HG03558 (cell line): ENCODE data around the gene NRCAM.

Source experiments
- ATAC-seq: cut with Tn5 transposase; IDR thresholded peaks from one replicate; pipeline ENCODE4 v1.9.1; 2021; ENCODE audit warnings: moderate number of reproducible peaks; ENCODE audit not compliant: unreplicated experiment; ENCODE audit errors: extremely low read depth

The NRCAM gene

GRCh38 chr7:108427766-108428165 lies 28.5 kb downstream of the NRCAM start:
- no peak for ATAC-seq

GRCh38 chr7:108425714-108426275 lies 30.4 kb downstream of the NRCAM start:
- no peak for ATAC-seq

GRCh38 chr7:108424013-108424412 lies 32.2 kb downstream of the NRCAM start:
- ATAC-seq: no peak

- no peak for ATAC-seq
These were observed 32.9 kb downstream of the NRCAM start for GRCh38 chr7:108423089-108423989.

GRCh38 chr7:108421720-108422331 lies 34.4 kb downstream of the NRCAM start:
- no peak for ATAC-seq

GRCh38 chr7:108419961-108420908 lies 36.0 kb downstream of the NRCAM start:
- ATAC-seq: no peak

GRCh38 chr7:108418946-108419345 lies 37.3 kb downstream of the NRCAM start:
- no peak for ATAC-seq

- no peak for ATAC-seq
These were observed 38.3 kb downstream of the NRCAM start for GRCh38 chr7:108417926-108418325.

GRCh38 chr7:108417144-108417543 lies 39.1 kb downstream of the NRCAM start:
- no peak for ATAC-seq

GRCh38 chr7:108415821-108416536 lies 40.3 kb downstream of the NRCAM start:
- ATAC-seq: peak; percentile 64

GRCh38 chr7:108415084-108415483 lies 41.2 kb downstream of the NRCAM start:
- no peak for ATAC-seq

GRCh38 chr7:108413782-108414492 lies 42.3 kb downstream of the NRCAM start:
- ATAC-seq: no peak

GRCh38 chr7:108413337-108413736 lies 42.9 kb downstream of the NRCAM start:
- ATAC-seq: no peak

- no peak for ATAC-seq
These were observed 47.1 kb downstream of the NRCAM start for GRCh38 chr7:108409146-108409545.

- ATAC-seq: no peak
These were observed 47.8 kb downstream of the NRCAM start for GRCh38 chr7:108408296-108408991.

- no peak for ATAC-seq
These were observed 48.6 kb downstream of the NRCAM start for GRCh38 chr7:108407676-108408075.

- no peak for ATAC-seq
These were observed 49.9 kb downstream of the NRCAM start for GRCh38 chr7:108406222-108406890.
